PC-3 (cell line): ENCODE results near the gene TRIM62.

Source experiments
- EZH2 ChIP-seq: fragments of 300-600 bp; sonication (generic); IDR thresholded peaks from one replicate; pipeline ENCODE4 v1.6.1; 2017; ENCODE audit warnings: antibody characterized with exemption, mild to moderate bottlenecking, low read length; ENCODE audit not compliant: unreplicated experiment
- EZH2phosphoT487 ChIP-seq: fragments of 300-600 bp; sonication (generic); IDR thresholded peaks from 2 replicates; pipeline ENCODE4 v1.6.1; 2018; ENCODE audit warnings: mild to moderate bottlenecking, antibody characterized with exemption, low read length, borderline replicate concordance
- TF ChIP-seq, protein P1 (sequence below): fragments of 300-600 bp; sonication (generic); conservative IDR thresholded peaks from 2 replicates; pipeline ENCODE4 v1.5.1; 2017; ENCODE audit warnings: antibody characterized with exemption, low read depth, mild to moderate bottlenecking, low read length

DNA sequence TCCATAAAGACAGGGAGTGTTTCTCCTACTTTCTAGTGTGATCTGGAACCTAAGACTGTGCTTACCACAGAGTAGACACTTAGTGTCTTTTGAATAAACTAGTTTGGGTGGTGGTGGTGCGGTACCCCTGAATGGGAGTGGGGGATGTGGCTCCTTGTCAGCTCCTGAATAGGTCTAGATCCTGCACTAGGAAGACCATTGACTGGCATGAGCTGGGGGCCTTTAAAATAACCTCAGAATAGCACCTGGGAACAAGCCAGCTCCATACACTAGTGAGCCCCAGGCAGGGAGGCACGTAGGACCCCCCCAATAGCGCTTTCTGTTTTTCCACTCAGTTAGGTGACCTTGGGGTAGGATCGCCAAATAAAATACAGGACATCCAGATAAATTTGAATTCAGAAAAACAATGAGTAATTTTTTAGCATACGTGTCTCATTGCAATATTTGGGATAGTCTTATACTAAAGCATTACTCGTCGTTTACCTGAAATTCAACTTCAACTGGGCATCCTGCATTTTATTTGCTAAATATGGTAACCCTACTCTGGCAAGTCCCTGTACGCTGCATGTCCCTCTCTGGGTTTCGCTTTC, 55.3 kb downstream of the TRIM62 start:
- TF ChIP-seq, protein P1, sequence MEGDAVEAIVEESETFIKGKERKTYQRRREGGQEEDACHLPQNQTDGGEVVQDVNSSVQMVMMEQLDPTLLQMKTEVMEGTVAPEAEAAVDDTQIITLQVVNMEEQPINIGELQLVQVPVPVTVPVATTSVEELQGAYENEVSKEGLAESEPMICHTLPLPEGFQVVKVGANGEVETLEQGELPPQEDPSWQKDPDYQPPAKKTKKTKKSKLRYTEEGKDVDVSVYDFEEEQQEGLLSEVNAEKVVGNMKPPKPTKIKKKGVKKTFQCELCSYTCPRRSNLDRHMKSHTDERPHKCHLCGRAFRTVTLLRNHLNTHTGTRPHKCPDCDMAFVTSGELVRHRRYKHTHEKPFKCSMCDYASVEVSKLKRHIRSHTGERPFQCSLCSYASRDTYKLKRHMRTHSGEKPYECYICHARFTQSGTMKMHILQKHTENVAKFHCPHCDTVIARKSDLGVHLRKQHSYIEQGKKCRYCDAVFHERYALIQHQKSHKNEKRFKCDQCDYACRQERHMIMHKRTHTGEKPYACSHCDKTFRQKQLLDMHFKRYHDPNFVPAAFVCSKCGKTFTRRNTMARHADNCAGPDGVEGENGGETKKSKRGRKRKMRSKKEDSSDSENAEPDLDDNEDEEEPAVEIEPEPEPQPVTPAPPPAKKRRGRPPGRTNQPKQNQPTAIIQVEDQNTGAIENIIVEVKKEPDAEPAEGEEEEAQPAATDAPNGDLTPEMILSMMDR, result no peak
- TF ChIP-seq EZH2phosphoT487, result no peak
- TF ChIP-seq EZH2, result no peak
